Measurements from ENCODE around the gene FGG. TPM values are rescaled to one million over a fixed set of nuclear protein-coding genes. Genes with fewer than 3 reads are reported as not detected.

Gene FGG
- total RNA-seq, 1 donor from 2014 or later = 4.7 TPM

DNA sequence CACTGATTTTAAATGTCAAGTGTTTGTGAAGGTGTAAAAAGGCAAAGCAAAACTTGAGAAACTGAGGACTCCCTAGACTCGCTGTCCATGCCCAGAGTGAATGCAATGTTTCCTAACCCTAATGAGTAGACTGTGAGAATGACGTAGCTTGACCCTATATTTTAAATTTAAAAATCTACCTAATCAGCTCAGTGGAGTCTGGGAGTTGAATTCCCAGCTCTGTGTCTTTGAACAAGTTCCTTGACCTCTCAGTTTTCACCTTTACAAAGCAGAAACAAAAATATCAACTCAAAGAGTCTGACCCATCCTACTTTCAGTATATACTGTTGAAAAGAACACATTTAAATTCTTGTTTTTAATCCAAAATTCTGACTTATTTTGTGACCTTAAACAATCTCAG is 24.3 kb downstream of the FGG start:
- Histone ChIP-seq H3K27ac (ENCODE audit: low read depth, low read length) (no peak overlapping the region), H3K36me3 (ENCODE audit: control insufficient read depth in 3 of 3, insufficient read depth in 3 of 3, low read length in 3 of 3) (no peaks in the 10 kb centered on the region), H3K9me3 (ENCODE audit: control insufficient read depth in 3 of 3, low read length in 3 of 3) (no peaks in the 10 kb centered on the region), H3K4me1 (ENCODE audit: control insufficient read depth in 3 of 3, insufficient read depth in 3 of 3, low read length in 3 of 3) (no peaks in the 10 kb centered on the region), H3K9ac (ENCODE audit: low read depth in 1 of 3, low read length in 3 of 3) (no peak overlapping the region), H3K4me3 (ENCODE audit: low read length in 3 of 3) (no peak overlapping the region), H3K27me3 (ENCODE audit: control insufficient read depth in 3 of 3, insufficient read depth in 3 of 3, low read length in 3 of 3) (no peaks in the 10 kb centered on the region)

DNA sequence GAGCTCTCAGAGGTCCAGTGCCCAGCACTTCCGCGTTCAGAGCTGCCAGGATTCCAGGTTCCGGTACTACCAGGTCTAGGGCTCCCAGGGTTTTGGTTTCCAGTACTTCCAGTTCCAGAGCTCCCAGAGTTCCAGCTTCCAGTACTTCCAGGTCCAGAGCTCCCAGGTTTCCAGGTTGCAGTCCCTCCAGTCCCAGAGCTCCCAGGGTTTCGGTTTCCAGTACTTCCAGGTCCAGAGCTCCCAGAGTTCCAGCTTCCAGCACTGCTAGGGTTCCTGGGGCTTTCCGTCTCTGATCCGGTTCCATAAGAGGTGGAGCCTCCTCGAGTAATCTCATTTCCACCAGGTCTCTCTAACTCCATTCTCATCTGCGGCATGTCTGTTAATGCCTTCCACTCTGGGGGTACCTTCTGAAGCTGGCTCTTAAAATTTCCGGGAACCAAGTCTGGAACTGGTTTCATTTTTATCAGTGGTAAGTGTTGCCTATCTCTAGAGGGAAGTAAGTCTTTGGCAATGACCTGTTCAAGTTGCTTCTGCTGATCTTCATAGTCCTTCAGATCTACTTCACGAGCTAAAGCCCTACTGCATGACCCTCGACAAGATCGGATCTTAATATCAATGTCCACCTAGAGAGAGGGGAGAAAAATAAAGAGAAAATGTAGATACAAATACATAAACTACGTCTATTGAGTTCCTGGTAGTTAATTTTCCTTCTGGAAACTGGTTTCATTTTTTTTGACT is 26.0 kb downstream of the FGG start:
- H3K27ac ChIP-seq (ENCODE audit: low read depth, low read length) = no peak overlapping the region
- H3K4me1 ChIP-seq (ENCODE audit: control insufficient read depth in 3 of 3, insufficient read depth in 3 of 3, low read length in 3 of 3) = no peaks in the 10 kb centered on the region
- H3K9me3 ChIP-seq (ENCODE audit: control insufficient read depth in 3 of 3, low read length in 3 of 3) = no peaks in the 10 kb centered on the region
- no peaks in the 10 kb centered on the region for H3K27me3 ChIP-seq (ENCODE audit: control insufficient read depth in 3 of 3, insufficient read depth in 3 of 3, low read length in 3 of 3)
- no peaks in the 10 kb centered on the region for H3K36me3 ChIP-seq (ENCODE audit: control insufficient read depth in 3 of 3, insufficient read depth in 3 of 3, low read length in 3 of 3)
- H3K9ac ChIP-seq (ENCODE audit: low read depth in 1 of 3, low read length in 3 of 3) = no peak overlapping the region
- H3K4me3 ChIP-seq (ENCODE audit: low read length in 3 of 3) = no peak overlapping the region

DNA sequence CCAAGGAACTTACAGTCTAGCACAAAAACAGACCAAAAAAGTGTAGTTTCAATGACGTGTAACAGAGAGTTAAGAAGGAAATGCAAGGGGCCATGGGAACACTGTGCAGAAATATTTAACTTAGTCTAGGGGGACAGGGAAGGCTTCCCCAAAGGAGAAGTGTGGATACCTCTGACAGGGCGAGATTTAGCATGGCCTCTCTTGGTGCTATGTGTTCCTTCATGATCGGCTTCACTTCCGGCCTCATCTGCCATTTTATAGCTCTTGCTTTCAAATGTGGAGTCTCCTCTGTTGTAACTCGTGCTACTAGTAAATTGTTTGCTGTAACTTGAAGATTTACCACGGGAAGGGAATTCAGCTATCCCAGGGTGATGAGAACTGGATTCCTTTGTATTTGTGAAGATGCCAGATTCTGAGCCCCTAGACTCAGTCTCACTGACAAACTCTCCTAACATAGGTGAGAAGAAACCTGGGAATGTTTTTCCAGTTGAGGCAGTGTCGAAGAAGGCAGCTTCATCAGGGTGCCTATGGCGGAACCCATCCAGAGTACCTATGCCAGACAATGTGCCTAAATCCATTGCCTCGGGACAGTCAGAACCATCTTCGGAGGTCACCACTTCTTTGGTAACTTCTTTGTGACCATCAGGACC is 27.0 kb downstream of the FGG start:
- Histone ChIP-seq H3K9ac (ENCODE audit: low read depth in 1 of 3, low read length in 3 of 3) (no peak overlapping the region), H3K9me3 (ENCODE audit: control insufficient read depth in 3 of 3, low read length in 3 of 3) (no peaks in the 10 kb centered on the region), H3K4me3 (ENCODE audit: low read length in 3 of 3) (no peak overlapping the region), H3K4me1 (ENCODE audit: control insufficient read depth in 3 of 3, insufficient read depth in 3 of 3, low read length in 3 of 3) (no peaks in the 10 kb centered on the region), H3K36me3 (ENCODE audit: control insufficient read depth in 3 of 3, insufficient read depth in 3 of 3, low read length in 3 of 3) (no peaks in the 10 kb centered on the region), H3K27ac (ENCODE audit: low read depth, low read length) (no peak overlapping the region), H3K27me3 (ENCODE audit: control insufficient read depth in 3 of 3, insufficient read depth in 3 of 3, low read length in 3 of 3) (no peaks in the 10 kb centered on the region)

DNA sequence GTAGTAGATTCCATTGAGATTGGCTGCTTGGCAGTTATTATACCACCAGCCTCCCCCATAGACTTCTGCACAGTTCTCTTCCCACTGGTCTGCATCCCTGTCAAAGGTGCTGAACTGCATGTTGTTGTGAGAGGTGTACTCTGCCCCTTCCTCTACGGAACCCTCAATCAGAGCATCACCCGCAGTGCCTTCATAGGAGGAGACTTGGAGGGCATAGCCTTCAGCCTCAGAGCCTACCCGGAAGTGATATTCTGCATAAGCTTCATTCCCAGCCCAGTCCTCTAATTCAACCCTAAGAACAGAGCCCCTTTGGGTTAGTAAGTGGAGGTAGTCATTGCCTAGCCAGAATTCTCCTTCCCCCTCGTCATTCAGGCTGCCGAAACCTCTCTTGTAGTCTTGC is 28.2 kb downstream of the FGG start:
- H3K36me3 ChIP-seq (ENCODE audit: control insufficient read depth in 3 of 3, insufficient read depth in 3 of 3, low read length in 3 of 3) = no peaks in the 10 kb centered on the region
- H3K27me3 ChIP-seq (ENCODE audit: control insufficient read depth in 3 of 3, insufficient read depth in 3 of 3, low read length in 3 of 3) = no peaks in the 10 kb centered on the region

DNA sequence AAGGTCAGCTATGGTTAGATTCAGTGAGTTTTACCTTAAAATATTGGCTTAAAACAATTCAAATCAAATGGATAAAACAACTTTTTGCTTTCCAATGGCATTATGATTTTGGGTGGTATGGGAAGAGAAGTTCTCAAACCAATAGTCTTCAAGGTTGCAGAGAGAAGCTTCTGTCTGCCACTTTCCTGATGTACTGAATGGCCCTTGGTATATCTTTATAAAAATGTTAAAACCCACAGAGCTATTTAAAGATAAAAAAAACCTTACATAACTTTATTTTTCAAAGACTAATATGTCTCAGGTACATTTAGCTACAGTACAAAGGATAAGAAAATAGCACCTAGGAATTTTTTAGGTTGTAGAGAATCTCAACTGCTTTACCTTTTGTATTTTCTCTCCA is 28.8 kb downstream of the FGG start:
- no peaks in the 10 kb centered on the region for H3K9me3 ChIP-seq (ENCODE audit: control insufficient read depth in 3 of 3, low read length in 3 of 3)
- H3K4me1 ChIP-seq (ENCODE audit: control insufficient read depth in 3 of 3, insufficient read depth in 3 of 3, low read length in 3 of 3) = no peaks in the 10 kb centered on the region
- H3K36me3 ChIP-seq (ENCODE audit: control insufficient read depth in 3 of 3, insufficient read depth in 3 of 3, low read length in 3 of 3) = no peaks in the 10 kb centered on the region
- no peak overlapping the region for H3K9ac ChIP-seq (ENCODE audit: low read depth in 1 of 3, low read length in 3 of 3)
- no peaks in the 10 kb centered on the region for H3K27me3 ChIP-seq (ENCODE audit: control insufficient read depth in 3 of 3, insufficient read depth in 3 of 3, low read length in 3 of 3)
- H3K27ac ChIP-seq (ENCODE audit: low read depth, low read length) = no peak overlapping the region
- no peak overlapping the region for H3K4me3 ChIP-seq (ENCODE audit: low read length in 3 of 3)

More for the DNA sequence above, 28.2 kb downstream of the FGG start:
- Histone ChIP-seq H3K4me3 (ENCODE audit: low read length in 3 of 3) (no peak overlapping the region), H3K9me3 (ENCODE audit: control insufficient read depth in 3 of 3, low read length in 3 of 3) (no peaks in the 10 kb centered on the region), H3K9ac (ENCODE audit: low read depth in 1 of 3, low read length in 3 of 3) (no peak overlapping the region), H3K27ac (ENCODE audit: low read depth, low read length) (no peak overlapping the region), H3K4me1 (ENCODE audit: control insufficient read depth in 3 of 3, insufficient read depth in 3 of 3, low read length in 3 of 3) (no peaks in the 10 kb centered on the region)

DNA sequence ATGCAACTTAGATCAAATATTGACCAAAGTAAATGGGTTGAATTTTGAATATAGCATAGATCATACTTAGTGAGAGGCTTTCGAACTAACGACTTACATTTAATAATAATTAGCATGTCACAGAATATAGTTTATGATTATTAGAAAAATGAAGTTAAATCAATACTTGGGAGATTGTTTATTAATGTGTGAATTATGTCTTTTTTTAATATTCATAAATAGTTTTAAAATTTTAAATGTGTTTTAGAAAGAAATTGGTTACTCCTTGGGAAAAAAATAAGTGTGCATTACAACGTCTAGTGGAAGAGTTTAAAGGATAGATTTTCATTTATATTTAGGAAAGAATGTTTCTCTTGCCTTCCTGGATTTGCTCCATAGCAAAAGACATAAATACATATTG is 29.2 kb downstream of the FGG start:
- Histone ChIP-seq H3K4me1 (ENCODE audit: control insufficient read depth in 3 of 3, insufficient read depth in 3 of 3, low read length in 3 of 3) (no peaks in the 10 kb centered on the region), H3K36me3 (ENCODE audit: control insufficient read depth in 3 of 3, insufficient read depth in 3 of 3, low read length in 3 of 3) (no peaks in the 10 kb centered on the region), H3K9ac (ENCODE audit: low read depth in 1 of 3, low read length in 3 of 3) (no peak overlapping the region), H3K4me3 (ENCODE audit: low read length in 3 of 3) (no peak overlapping the region), H3K9me3 (ENCODE audit: control insufficient read depth in 3 of 3, low read length in 3 of 3) (no peaks in the 10 kb centered on the region), H3K27me3 (ENCODE audit: control insufficient read depth in 3 of 3, insufficient read depth in 3 of 3, low read length in 3 of 3) (no peaks in the 10 kb centered on the region), H3K27ac (ENCODE audit: low read depth, low read length) (no peak overlapping the region)

DNA sequence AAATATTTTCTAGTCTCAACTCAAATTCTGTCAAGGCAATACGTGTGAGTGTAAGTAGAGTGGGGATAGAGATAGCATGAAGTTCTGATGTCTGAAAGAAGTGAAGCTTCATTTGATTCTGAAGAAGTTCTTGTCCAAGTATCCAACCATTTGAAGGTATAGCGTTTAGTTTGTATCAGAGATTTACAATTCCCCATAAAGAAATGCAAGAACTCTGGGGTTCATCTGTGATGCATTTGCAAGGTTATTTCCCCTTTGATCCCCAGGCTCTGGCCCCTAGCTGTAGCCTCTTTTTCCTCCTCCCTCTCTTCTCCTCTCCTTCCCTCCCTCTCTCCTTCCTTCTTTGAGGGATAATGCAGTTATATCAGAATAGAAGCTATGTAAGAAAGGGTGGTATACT is 29.7 kb downstream of the FGG start:
- Histone ChIP-seq H3K4me1 (ENCODE audit: control insufficient read depth in 3 of 3, insufficient read depth in 3 of 3, low read length in 3 of 3) (no peaks in the 10 kb centered on the region), H3K27ac (ENCODE audit: low read depth, low read length) (no peak overlapping the region), H3K4me3 (ENCODE audit: low read length in 3 of 3) (no peak overlapping the region), H3K36me3 (ENCODE audit: control insufficient read depth in 3 of 3, insufficient read depth in 3 of 3, low read length in 3 of 3) (no peaks in the 10 kb centered on the region), H3K27me3 (ENCODE audit: control insufficient read depth in 3 of 3, insufficient read depth in 3 of 3, low read length in 3 of 3) (no peaks in the 10 kb centered on the region), H3K9ac (ENCODE audit: low read depth in 1 of 3, low read length in 3 of 3) (no peak overlapping the region), H3K9me3 (ENCODE audit: control insufficient read depth in 3 of 3, low read length in 3 of 3) (no peaks in the 10 kb centered on the region)

DNA sequence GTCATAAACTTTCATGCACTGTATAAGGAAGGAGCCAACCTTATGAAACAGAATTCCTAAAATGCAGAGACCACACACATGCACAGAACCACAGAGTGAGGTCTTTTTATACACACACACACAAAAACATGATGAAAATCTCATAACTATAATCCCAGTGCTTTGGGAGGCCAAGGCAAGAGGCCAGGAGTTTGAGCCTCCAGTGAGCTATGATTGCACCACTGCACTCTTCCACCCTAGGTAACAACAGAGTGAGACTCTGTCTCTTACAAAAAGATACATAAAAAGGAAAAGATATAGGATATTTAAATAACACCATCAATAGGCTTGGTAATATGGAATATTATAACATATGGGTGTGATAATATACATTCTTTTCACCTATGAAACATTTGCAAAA is 32.5 kb downstream of the FGG start:
- no peaks in the 10 kb centered on the region for H3K9me3 ChIP-seq (ENCODE audit: control insufficient read depth in 3 of 3, low read length in 3 of 3)
- H3K27me3 ChIP-seq (ENCODE audit: control insufficient read depth in 3 of 3, insufficient read depth in 3 of 3, low read length in 3 of 3) = peaks cover 0 to 3% (median 3%) of the 10 kb centered on the region in 3 donors
- H3K27ac ChIP-seq (ENCODE audit: low read depth, low read length) = no peak overlapping the region
- no peaks in the 10 kb centered on the region for H3K4me1 ChIP-seq (ENCODE audit: control insufficient read depth in 3 of 3, insufficient read depth in 3 of 3, low read length in 3 of 3)
- H3K9ac ChIP-seq (ENCODE audit: low read depth in 1 of 3, low read length in 3 of 3) = no peak overlapping the region
- H3K36me3 ChIP-seq (ENCODE audit: control insufficient read depth in 3 of 3, insufficient read depth in 3 of 3, low read length in 3 of 3) = no peaks in the 10 kb centered on the region
- H3K4me3 ChIP-seq (ENCODE audit: low read length in 3 of 3) = no peak overlapping the region

DNA sequence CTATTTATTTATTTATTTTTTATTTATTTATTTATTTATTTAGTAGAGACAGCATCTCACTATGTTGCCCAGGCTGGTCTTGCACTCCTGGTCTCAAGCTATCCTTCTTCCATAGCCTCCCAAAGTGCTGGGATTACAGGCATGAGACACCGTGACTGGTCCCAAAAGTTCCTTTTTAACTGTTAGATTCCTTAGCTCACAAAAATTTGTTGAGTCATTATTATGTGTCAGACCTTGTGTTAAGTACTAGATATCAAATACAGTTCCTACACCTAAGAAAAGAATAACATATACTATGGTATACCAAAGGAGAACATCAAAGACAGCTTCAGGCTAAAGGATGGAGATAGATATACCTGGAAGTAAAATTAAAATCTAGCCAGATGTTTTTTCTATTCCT is 33.5 kb downstream of the FGG start:
- H3K27me3 ChIP-seq (ENCODE audit: control insufficient read depth in 3 of 3, insufficient read depth in 3 of 3, low read length in 3 of 3) = peaks cover 0 to 3% (median 3%) of the 10 kb centered on the region in 3 donors
- no peak overlapping the region for H3K9ac ChIP-seq (ENCODE audit: low read depth in 1 of 3, low read length in 3 of 3)
- H3K9me3 ChIP-seq (ENCODE audit: control insufficient read depth in 3 of 3, low read length in 3 of 3) = no peaks in the 10 kb centered on the region
- no peaks in the 10 kb centered on the region for H3K36me3 ChIP-seq (ENCODE audit: control insufficient read depth in 3 of 3, insufficient read depth in 3 of 3, low read length in 3 of 3)
- H3K4me3 ChIP-seq (ENCODE audit: low read length in 3 of 3) = no peak overlapping the region
- no peaks in the 10 kb centered on the region for H3K4me1 ChIP-seq (ENCODE audit: control insufficient read depth in 3 of 3, insufficient read depth in 3 of 3, low read length in 3 of 3)
- H3K27ac ChIP-seq (ENCODE audit: low read depth, low read length) = no peak overlapping the region

DNA sequence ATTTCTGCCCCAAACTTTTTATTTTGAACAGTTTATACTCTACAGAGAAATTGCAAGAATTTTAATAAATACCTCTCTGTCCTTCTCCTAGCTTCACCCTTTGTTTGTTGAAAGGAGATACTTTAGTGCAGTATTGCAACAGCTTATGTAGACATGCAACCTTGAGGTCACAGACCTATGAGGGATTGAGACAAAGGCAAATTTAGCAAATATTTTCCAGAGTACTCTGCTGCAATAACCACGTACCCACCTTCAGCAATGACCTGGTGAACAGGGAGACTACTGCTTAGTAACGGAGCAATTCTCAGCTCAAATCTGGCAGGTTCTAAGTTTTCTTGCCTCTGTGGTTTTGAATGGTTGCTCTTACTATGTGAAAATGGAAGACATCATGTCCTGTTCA is 35.1 kb downstream of the FGG start:
- Histone ChIP-seq H3K9me3 (ENCODE audit: control insufficient read depth in 3 of 3, low read length in 3 of 3) (no peaks in the 10 kb centered on the region), H3K9ac (ENCODE audit: low read depth in 1 of 3, low read length in 3 of 3) (no peak overlapping the region), H3K27ac (ENCODE audit: low read depth, low read length) (no peak overlapping the region), H3K36me3 (ENCODE audit: control insufficient read depth in 3 of 3, insufficient read depth in 3 of 3, low read length in 3 of 3) (no peaks in the 10 kb centered on the region), H3K4me3 (ENCODE audit: low read length in 3 of 3) (no peak overlapping the region), H3K27me3 (ENCODE audit: control insufficient read depth in 3 of 3, insufficient read depth in 3 of 3, low read length in 3 of 3) (peaks cover 0 to 3% (median 3%) of the 10 kb centered on the region in 3 donors), H3K4me1 (ENCODE audit: control insufficient read depth in 3 of 3, insufficient read depth in 3 of 3, low read length in 3 of 3) (no peaks in the 10 kb centered on the region)
